Fibroblast of peridontal ligament (primary cell): ENCODE results near the gene GPN2.

Experiments
- DNase-seq: peaks from one replicate; pipeline ENCODE4 v3.0.0-alpha.2; 2010; ENCODE audit errors: extremely low read depth

The GPN2 gene

GRCh38 chr1:26889551-26890466 is at the start of gene GPN2:
TSS of gene GPN2 (minus strand) at chr1:26890283. CDS start at chr1:26890096, 187 bp downstream.
- DNase-seq = peak; percentile 68

DNA sequence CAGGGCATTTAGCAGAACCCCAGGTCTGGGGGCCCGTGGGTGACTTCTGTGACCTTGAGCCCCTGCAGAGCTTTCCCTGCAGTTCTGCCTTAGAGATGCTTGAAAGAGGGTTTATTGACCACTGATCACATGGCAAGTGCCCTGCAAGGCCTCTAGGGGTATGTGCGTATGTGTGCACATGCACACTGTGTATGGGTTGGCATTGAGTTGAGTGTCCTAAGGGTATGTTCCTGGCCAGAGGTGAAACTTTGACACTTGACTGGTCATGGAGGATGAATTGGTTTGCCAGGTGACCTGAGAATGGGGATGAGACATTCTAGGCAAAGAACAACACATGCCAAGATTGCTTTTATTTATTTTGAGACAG is 48.6 kb upstream of the GPN2 start:
- no peak for DNase-seq

GRCh38 chr1:26938004-26938658 is 48.0 kb upstream of the GPN2 start:
- no peak for DNase-seq

GRCh38 chr1:26936823-26937222 is 46.7 kb upstream of the GPN2 start:
- DNase-seq = no peak

DNA sequence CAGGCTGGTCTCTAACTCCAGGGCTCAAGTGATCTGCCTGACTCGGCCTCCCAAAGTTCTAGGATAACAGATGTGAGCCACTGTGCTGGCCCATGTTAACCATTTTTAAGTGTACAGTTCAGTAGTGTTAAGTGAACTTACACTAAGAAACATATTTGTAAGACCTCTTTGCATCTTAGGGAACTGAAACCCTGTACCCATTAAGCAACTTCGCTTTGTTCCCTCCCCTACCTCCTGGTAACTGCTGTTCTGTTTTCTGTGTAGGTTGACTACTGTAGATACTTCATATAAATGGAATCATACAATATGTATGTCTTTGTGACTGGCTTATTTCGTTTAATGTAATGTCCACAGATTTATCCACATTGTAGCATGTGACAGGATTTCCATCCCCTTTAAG is 42.4 kb upstream of the GPN2 start:
- no peak for DNase-seq

GRCh38 chr1:26923711-26924110 is 33.6 kb upstream of the GPN2 start:
- DNase-seq = no peak

GRCh38 chr1:26922901-26923300 is 32.8 kb upstream of the GPN2 start:
- no peak for DNase-seq

DNA sequence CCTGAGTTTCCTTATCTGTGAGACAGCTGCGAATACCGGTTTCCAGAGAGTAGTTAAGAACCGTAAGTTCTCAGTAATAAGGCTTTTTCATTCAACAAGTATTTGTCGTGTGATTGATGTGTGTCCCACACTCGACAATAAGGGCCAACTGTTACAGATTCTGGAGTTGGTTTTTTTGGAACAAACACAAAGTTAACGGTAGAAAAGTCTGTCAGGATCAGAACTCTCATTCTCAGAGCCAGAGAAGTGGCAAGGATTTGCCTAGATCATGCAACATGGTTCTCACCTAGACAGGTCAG is 32.3 kb upstream of the GPN2 start:
- no peak for DNase-seq

DNA sequence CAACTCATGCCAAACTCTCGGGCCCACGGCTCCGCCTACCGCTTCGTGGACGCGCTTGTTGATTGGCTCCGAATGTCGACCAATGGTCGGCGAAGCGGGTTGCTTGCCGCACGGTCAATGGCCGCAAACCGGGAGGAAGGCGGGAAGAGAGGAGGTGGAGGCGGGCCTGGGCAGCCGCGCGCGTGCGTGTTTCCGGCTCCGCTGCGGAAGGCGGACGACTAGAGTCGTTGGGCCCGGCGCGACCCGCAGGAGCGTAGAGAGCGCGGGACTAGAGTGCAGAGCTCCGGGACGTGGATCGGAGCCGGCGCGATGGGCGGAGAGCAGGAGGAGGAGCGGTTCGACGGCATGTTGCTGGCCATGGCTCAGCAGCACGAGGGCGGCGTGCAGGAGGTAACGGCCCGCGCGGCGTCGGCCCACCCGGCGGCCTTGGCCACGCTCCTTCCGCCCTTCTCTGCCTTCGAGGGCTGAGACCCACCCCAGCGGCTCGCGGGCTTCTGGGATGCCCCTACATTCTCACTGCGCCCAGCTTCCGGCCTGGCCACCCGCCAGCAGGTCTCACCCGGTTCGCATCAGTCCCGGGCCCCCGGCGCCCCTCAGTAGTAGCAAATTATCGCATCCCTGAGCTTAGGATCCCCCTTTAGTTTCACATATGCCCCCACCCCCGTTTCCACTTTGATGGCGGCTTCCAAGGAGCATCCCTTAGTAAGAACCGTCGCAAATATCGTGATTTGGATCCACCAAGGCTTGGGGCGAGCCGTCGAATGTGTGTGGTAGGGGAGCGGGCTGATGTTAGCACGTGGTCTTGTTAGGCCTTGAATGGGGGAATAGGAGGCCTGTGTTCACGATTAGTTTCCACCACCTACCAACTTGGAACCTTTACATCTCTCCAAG is 31.7 kb upstream of the GPN2 start, which contains the start of gene NUDC:
Gene NUDC (plus strand): TSS at position 204 of the 891 bp plus-strand sequence. CDS start 106 bp downstream, at position 310.
- peak; percentile 96 for DNase-seq

DNA sequence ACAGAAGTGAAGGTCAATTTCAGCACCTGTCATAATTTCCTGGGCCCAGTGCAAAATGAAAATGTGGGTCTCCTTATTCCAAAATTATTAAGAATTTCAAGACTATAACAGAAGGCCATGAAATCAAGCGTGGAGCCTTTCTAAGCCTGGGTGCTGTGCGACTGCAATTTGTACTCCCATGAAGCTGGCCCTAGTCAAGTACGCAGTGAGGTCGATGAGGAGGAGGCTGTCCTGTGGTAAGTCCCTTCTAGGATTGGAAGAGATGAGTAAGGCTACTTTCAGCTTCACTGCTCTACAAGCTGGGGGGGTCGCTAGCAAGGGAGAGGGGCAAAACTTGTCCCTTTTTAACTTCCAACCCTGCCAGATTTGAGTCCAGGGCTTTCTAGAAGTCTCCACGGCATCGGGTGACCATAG is 31.1 kb upstream of the GPN2 start:
- no peak for DNase-seq

- DNase-seq = no peak
Measured at GRCh38 chr1:26915204-26915842, 25.2 kb upstream of the GPN2 start.

GRCh38 chr1:26913754-26914619 is 23.9 kb upstream of the GPN2 start, which contains the start of gene NR0B2:
TSS of gene NR0B2 (minus strand) at chr1:26913975. CDS start at chr1:26913940, 35 bp downstream.
- no peak for DNase-seq

DNA sequence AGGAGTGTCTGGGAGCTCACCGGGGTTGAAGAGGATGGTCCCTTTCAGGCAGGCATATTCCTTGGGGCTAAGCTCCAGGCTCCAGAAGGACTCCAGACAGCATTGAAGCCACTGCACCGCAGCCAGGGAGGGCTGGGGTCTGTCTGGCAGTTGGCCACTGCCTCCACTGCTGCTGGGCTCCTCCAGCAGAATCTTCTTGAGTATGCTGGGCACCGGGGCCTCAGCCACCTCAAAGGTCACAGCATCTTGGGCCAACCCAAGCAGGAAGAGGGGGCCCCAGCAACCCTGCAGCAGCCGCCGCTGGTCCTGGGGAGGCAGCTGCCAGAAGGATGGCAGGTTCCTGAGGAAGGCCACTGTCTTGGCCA is 23.3 kb upstream of the GPN2 start:
- no peak for DNase-seq

DNA sequence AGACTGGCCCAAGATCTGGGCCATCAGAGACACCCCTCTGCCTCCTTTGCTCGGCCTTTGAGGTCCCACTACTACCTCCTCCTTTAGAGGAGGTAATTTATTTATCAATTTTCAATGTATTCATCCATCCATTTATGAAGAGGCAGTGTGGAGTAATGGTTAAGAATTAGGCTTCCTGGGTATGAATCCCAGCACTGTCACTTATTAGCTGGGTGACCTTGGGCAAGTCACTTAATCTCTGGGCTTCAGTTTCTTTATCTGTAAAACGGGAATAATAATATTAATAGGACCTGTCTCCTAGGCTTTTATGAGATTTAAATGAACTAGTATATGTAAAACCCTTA is 22.0 kb upstream of the GPN2 start:
- DNase-seq = no peak

DNA sequence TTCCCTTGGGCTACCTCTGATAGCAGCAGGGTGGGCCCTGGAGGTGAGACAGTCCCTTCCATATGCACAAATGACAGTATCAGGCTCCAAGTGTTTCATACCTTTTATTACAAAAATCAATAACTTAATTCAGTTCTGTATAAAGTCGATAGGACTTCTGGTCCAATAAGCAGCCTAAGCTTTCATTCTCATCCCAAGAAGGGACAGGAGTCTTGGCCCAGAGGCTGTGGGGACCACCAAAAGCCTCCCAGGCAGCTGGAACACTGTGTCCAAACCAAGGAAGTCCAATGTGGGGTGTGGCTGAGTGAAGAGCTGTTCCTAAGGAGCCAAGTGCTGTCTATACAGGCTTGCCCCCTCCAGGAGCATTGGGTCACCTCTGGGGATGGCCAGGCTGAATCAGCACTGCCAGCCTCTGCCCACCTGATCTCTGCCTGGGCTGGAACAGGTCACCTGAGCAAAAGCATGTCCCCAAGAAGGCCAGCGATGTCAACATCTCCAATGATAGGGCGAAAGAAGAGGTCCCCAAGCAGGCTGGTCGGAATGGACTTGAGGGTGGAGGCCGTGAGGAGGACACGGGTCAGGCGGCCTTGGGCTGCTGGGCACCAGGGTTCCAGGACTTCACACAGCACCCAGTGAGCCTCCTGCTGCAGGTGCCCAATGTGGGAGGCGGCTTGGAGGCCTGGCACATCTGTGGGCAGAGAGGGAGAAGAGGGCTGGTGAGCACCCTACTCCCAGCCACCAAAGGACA is 21.5 kb upstream of the GPN2 start:
- no peak for DNase-seq

DNA sequence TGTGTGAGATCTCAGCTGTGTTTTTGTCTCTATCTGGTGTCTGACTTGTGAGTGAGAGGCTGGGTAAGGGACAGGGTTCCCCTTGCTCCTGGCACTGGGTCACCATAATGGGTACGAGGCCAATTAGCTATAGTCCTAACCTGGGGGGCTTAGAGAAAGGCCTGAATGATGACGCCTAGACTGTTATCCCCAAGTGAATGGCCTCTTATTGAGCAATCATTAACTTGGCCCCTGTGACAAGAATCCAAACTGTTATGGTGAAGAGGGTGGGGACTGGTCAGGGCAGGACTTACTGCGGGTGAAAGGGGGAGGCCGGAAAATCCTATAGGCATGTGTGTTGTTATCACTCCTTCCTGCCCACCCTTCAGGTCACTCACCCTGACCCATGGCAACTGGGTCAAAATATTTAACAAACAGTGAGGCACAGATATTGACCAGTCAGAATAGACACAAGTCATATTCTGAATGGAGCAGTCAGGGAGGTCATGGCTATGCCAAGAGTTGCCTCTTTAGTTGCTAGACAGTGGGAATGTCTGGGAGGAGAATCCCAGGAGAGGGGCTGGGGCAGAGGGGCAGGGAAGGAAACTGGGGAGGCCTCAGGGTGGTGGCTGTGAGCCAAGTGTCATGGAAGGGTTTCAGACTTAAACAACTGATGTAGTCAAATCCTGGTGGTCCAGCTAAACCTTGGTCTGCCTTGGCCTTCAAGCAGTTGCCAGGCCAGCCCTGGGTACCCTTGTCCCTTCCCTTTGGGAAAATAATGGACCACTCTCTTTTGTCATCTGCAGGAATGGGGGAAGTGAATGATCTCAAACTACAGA is 20.5 kb upstream of the GPN2 start:
- DNase-seq = no peak

DNA sequence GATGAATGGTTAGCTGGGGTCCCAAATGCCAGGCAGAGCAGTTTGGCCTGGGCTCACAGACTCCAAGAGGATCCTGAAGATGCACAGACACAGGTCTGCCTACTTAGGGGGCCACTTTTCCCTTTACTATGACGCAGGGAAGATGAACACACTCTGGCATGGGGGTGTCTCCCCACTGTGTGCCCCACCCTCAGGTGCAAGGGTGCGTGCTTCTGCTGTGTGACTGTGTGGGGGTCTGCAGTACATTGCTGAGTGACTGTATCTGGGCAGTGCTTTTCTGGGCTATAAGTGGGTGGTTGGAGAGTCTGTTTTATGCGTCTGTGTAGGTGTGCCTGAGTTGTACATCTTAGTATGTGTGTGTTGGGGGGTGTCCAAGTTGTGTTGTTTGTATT is 19.9 kb upstream of the GPN2 start:
- DNase-seq = no peak

- peak; percentile 58 for DNase-seq
Measured at GRCh38 chr1:26907071-26907917, 17.2 kb upstream of the GPN2 start.
